Measurements from ENCODE around the gene RGMA.

DNA sequence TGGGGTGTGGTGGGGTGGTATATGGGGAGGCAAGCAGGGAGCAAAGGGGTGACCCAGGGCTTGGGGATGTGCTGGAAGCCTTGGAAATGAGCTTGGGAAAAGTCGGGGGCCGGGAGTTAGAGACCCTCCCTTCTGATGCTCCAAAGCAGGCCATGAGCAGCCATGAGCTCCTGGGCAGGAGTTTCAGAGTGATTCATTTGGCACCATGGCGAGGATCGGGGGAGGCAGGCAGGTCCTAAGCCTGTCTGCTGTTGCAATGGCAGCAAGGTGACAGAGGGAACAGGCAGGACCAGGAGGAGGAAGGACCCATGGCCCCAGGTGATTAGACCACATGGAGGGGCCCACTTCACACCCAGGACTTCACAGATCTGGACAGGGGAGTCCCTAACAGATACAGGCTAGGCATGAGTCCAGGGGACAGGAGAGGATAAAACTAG lies 21.3 kb downstream of the RGMA start:
- TF ChIP-seq EZH2 (IDR thresholded peaks at IDR 0.05; ENCODE audit: borderline replicate concordance, low read depth, low read length, severe bottlenecking), result no peak
- TF ChIP-seq, protein P1, sequence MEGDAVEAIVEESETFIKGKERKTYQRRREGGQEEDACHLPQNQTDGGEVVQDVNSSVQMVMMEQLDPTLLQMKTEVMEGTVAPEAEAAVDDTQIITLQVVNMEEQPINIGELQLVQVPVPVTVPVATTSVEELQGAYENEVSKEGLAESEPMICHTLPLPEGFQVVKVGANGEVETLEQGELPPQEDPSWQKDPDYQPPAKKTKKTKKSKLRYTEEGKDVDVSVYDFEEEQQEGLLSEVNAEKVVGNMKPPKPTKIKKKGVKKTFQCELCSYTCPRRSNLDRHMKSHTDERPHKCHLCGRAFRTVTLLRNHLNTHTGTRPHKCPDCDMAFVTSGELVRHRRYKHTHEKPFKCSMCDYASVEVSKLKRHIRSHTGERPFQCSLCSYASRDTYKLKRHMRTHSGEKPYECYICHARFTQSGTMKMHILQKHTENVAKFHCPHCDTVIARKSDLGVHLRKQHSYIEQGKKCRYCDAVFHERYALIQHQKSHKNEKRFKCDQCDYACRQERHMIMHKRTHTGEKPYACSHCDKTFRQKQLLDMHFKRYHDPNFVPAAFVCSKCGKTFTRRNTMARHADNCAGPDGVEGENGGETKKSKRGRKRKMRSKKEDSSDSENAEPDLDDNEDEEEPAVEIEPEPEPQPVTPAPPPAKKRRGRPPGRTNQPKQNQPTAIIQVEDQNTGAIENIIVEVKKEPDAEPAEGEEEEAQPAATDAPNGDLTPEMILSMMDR (IDR thresholded peaks at IDR 0.05; ENCODE audit: extremely low read depth in 1 of 2, insufficient read depth in 1 of 2, low read depth in 1 of 2, low read length in 2 of 2), result no peak
- TF ChIP-seq POLR2A (IDR thresholded peaks at IDR 0.05; ENCODE audit: low read depth, low read length), result no peak
